ENCODE measurements around the gene CYP1A1. TPM values are rescaled to one million over a fixed set of nuclear protein-coding genes. Genes with fewer than 3 reads are reported as not detected.

CYP1A1 gene
- total and polyA plus RNA-seq, 2 experiments from 2014 or later: 0.16 to 1.4 TPM

- no peak overlapping the region for H3K27ac ChIP-seq (ENCODE audit: low read depth)
- H3K4me2 ChIP-seq: no peak overlapping the region
- H3K4me1 ChIP-seq (ENCODE audit: insufficient read depth): no peaks in the 10 kb centered on the region
- TF ChIP-seq REST (IDR thresholded peaks at IDR 0.05; ENCODE audit: unreplicated experiment) (no peak), EZH2phosphoT487 (IDR thresholded peaks at IDR 0.05; ENCODE audit: unreplicated experiment) (no peak), ZNF114 (CRISPR knock-in tag; IDR thresholded peaks at IDR 0.05) (no peak), ZNF462 (CRISPR knock-in tag; IDR thresholded peaks at IDR 0.05) (no peak), POLR2AphosphoS5 (IDR thresholded peaks at IDR 0.05; ENCODE audit: low read depth) (no peak), CREB1 (CRISPR knock-in tag; IDR thresholded peaks at IDR 0.05; ENCODE audit: low read depth) (no peak), NANOG (IDR thresholded peaks at IDR 0.05; ENCODE audit: borderline replicate concordance) (no peak), ETS1 (IDR thresholded peaks at IDR 0.05) (no peak), EZH2 (IDR thresholded peaks at IDR 0.05; ENCODE audit: low read depth, unreplicated experiment) (no peak), JUNB (IDR thresholded peaks at IDR 0.05; ENCODE audit: unreplicated experiment) (no peak), ZNF331 (CRISPR knock-in tag; IDR thresholded peaks at IDR 0.05; ENCODE audit: low read depth) (no peak), STAT1 (IDR thresholded peaks at IDR 0.05; ENCODE audit: unreplicated experiment) (no peak), CTCF (conservative IDR thresholded peaks at IDR 0.05; ENCODE audit: low read depth in 2 of 2) (no peak)
- Mint-ChIP-seq H3K27ac (no peak overlapping the region), H3K36me3 (ENCODE audit: low read depth) (no peaks in the 10 kb centered on the region), H3K4me3 (no peak overlapping the region), H3K9me3 (no peaks in the 10 kb centered on the region), H3K4me1 (peaks cover 6% of the 10 kb centered on the region), H3K27me3 (ENCODE audit: insufficient read depth, low read depth, poor library complexity) (peaks cover 9% of the 10 kb centered on the region)
- H3K4me3 ChIP-seq: no peak overlapping the region
- H3K27me3 ChIP-seq (ENCODE audit: insufficient read depth): no peaks in the 10 kb centered on the region
- peak; percentile 70 for ATAC-seq
- no peak overlapping the region for H2AFZ ChIP-seq
- H3K36me3 ChIP-seq (ENCODE audit: insufficient read depth): no peaks in the 10 kb centered on the region
- no peaks in the 10 kb centered on the region for H3K79me2 ChIP-seq (replicated peaks; ENCODE audit: insufficient read depth)
- no peaks in the 10 kb centered on the region for H3K9me2 ChIP-seq (ENCODE audit: insufficient read depth)
- no peak for DNase-seq (ENCODE audit: low spot score)
- H3F3A ChIP-seq (replicated peaks; ENCODE audit: low read depth): no peaks in the 10 kb centered on the region
- no peaks in the 10 kb centered on the region for H4K20me1 ChIP-seq (replicated peaks; ENCODE audit: insufficient read depth)
Observed at GRCh38 chr15:74750751-74751150, 25.4 kb upstream of the CYP1A1 start.

Measured in GM23338 (cell line).